ENCODE measurements around the gene JCHAIN. TPM values are rescaled to one million over a fixed set of nuclear protein-coding genes. Genes with fewer than 3 reads are reported as not detected.

Gene JCHAIN
- polyA plus RNA-seq, 1 experiment: 0.61 TPM

GRCh38 chr4:70712604-70713452 lies 46.5 kb upstream of the JCHAIN start:
- no peaks in the 10 kb centered on the region for H3K27me3 ChIP-seq (ENCODE audit: control insufficient read depth, insufficient read depth, low read length)
- no peak overlapping the region for H3K4me3 ChIP-seq (ENCODE audit: low read depth, low read length)
- CTCF ChIA-PET: no interaction called here
- H3K9me3 ChIP-seq (ENCODE audit: control insufficient read depth, insufficient read depth, low read length): no peaks in the 10 kb centered on the region
- no peak overlapping the region for H3K27ac ChIP-seq (ENCODE audit: low read depth, low read length)
- POLR2A ChIA-PET: no interaction called here
- DNase-seq (ENCODE audit: low read depth, low spot score): no peak
- no peak for TF ChIP-seq CTCF (IDR thresholded peaks at IDR 0.05; ENCODE audit: low read depth, low read length)

- no peak for TF ChIP-seq CTCF (IDR thresholded peaks at IDR 0.05; ENCODE audit: low read depth, low read length)
- H3K27me3 ChIP-seq (ENCODE audit: control insufficient read depth, insufficient read depth, low read length): no peaks in the 10 kb centered on the region
- H3K27ac ChIP-seq (ENCODE audit: low read depth, low read length): no peak overlapping the region
- CTCF ChIA-PET: no interaction called here
- H3K4me3 ChIP-seq (ENCODE audit: low read depth, low read length): no peak overlapping the region
- POLR2A ChIA-PET: no interaction called here
- no peak for DNase-seq (ENCODE audit: low read depth, low spot score)
- H3K9me3 ChIP-seq (ENCODE audit: control insufficient read depth, insufficient read depth, low read length): no peaks in the 10 kb centered on the region
These were observed 45.8 kb upstream of the JCHAIN start for GRCh38 chr4:70712150-70712549.

- H3K4me3 ChIP-seq (ENCODE audit: low read depth, low read length): no peak overlapping the region
- CTCF ChIA-PET: no interaction called here
- POLR2A ChIA-PET: no interaction called here
- H3K9me3 ChIP-seq (ENCODE audit: control insufficient read depth, insufficient read depth, low read length): no peaks in the 10 kb centered on the region
- no peak for DNase-seq (ENCODE audit: low read depth, low spot score)
- no peaks in the 10 kb centered on the region for H3K27me3 ChIP-seq (ENCODE audit: control insufficient read depth, insufficient read depth, low read length)
- no peak overlapping the region for H3K27ac ChIP-seq (ENCODE audit: low read depth, low read length)
- no peak for TF ChIP-seq CTCF (IDR thresholded peaks at IDR 0.05; ENCODE audit: low read depth, low read length)
These were observed 45.3 kb upstream of the JCHAIN start for GRCh38 chr4:70711599-70711998.

- no peak for DNase-seq (ENCODE audit: low read depth, low spot score)
- Histone ChIP-seq H3K27me3 (ENCODE audit: control insufficient read depth, insufficient read depth, low read length) (no peaks in the 10 kb centered on the region), H3K9me3 (ENCODE audit: control insufficient read depth, insufficient read depth, low read length) (no peaks in the 10 kb centered on the region), H3K4me3 (ENCODE audit: low read depth, low read length) (no peak overlapping the region), H3K27ac (ENCODE audit: low read depth, low read length) (no peak overlapping the region)
- CTCF ChIA-PET: no interaction called here
- TF ChIP-seq CTCF (IDR thresholded peaks at IDR 0.05; ENCODE audit: low read depth, low read length): no peak
- POLR2A ChIA-PET: no interaction called here
These were observed 43.4 kb upstream of the JCHAIN start for GRCh38 chr4:70709611-70710205.

- TF ChIP-seq CTCF (IDR thresholded peaks at IDR 0.05; ENCODE audit: low read depth, low read length): no peak
- H3K27me3 ChIP-seq (ENCODE audit: control insufficient read depth, insufficient read depth, low read length): no peaks in the 10 kb centered on the region
- H3K27ac ChIP-seq (ENCODE audit: low read depth, low read length): no peak overlapping the region
- H3K9me3 ChIP-seq (ENCODE audit: control insufficient read depth, insufficient read depth, low read length): no peaks in the 10 kb centered on the region
- ChIA-PET CTCF (interaction anchor here (0.5 kb wide), 1 partner anchor 86 kb away, joined by 3 read pairs; no protein-coding TSS in a partner anchor), POLR2A (interaction anchor here (0.6 to 3.5 kb wide), 3 partner anchors 16 to 94 kb away, joined by 3 to 13 read pairs (median 3); partner anchors contain the start of gene RUFY3)
- H3K4me3 ChIP-seq (ENCODE audit: low read depth, low read length): peak overlapping the region; percentile 77
- no peak for DNase-seq (ENCODE audit: low read depth, low spot score)
These were observed 40.2 kb upstream of the JCHAIN start for GRCh38 chr4:70706516-70706915.
